ENCODE measurements around the gene SNRPF.
"Not testable (repeated sequence)": the region's sequence is repeated elsewhere in the genome, so short reads cannot be mapped to it uniquely, and the experiment has no call there.

SNRPF gene

GRCh38 chr12:95858451-95859343, at the start of gene SNRPF:
SNRPF (plus strand) TSS chr12:95858952; CDS start chr12:95859074, 122 bp downstream.
- DNase-seq (ENCODE audit: low read depth in 2 of 2), result peak; percentile 75 to 89

DNA sequence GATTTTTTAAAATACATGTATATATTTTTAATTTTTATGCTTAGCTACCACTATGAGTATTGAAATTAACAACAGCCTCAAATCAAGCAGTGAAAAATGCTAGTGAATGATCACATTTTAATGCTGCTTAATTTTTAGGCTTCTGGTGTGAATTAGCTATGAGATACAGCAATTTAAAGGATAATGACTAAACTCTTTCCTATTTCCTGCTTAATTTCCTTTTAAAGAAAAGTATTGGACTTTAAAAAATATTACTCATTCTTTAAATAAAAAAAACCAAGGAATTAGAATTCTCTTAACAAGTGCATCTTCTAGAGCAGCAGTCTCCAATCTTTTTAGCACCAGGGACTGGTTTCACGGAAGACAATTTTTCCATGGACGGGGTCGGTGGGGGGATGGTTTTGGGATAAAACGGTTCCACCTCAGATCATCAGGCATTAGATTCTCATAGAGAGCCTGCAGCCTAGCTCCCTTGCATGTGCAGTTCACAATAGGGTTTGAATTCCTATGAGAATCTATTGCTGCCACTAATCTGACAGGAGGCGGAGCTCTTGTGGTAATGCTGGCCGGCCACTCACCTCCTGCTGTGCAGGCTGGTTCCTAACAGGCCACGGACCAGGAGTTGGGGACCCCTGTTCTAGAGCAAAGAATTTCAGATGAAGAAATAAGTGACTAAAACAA, 49.6 kb upstream of the SNRPF start:
- DNase-seq (ENCODE audit: low read depth in 2 of 2), result no peak

- DNase-seq (ENCODE audit: low read depth in 2 of 2), result no peak
These were observed 48.3 kb upstream of the SNRPF start for GRCh38 chr12:95810411-95810810.

GRCh38 chr12:95812155-95812554, 46.6 kb upstream of the SNRPF start:
- DNase-seq (ENCODE audit: low read depth in 2 of 2), result not testable (repeated sequence)

GRCh38 chr12:95815632-95816212, 43.0 kb upstream of the SNRPF start:
- DNase-seq (ENCODE audit: low read depth in 2 of 2), result no peak

GRCh38 chr12:95820096-95820703, 38.6 kb upstream of the SNRPF start:
- no peak for DNase-seq (ENCODE audit: low read depth in 2 of 2)

DNA sequence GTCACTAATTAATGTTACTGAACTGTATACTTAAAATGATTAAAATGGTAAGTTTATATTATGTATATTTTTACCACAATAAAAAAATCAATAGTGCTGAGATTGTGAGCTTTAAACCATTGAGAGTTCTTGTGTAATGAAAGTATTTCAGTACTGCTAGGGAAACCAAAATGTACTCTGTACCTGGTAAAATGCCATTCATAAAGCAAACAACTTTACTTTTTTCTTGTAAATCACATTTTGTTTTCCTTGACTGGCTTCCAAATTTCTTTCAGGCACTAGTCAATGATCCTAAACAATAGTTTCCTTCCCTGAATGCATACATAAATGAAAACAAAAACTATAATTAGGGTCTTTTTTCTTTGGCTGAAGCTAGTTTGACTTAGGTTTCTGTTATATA, 29.4 kb upstream of the SNRPF start:
- no peak for DNase-seq (ENCODE audit: low read depth in 2 of 2)

- no peak for DNase-seq (ENCODE audit: low read depth in 2 of 2)
These were observed 28.2 kb upstream of the SNRPF start for GRCh38 chr12:95830335-95831089.

DNA sequence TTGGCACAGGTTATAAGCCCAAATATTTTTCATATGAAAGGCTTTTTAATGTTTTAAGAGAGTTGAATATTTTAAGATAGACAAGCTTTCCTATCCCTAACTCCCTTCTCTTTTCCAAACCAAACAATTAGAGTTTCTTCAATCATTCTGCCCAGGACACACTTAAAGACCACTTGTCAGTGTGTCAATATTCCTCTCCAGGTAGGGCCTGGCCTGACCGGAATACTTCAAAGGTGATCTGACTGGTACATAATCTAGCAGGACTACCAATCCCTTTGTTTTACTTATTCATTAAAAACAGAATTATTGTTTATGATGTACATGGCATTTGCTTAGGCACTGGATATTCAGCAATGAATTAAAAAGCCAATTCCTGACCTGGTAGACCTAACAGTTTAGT, 24.2 kb upstream of the SNRPF start:
- no peak for DNase-seq (ENCODE audit: low read depth in 2 of 2)

GRCh38 chr12:95836185-95836609, 22.6 kb upstream of the SNRPF start:
- no peak for DNase-seq (ENCODE audit: low read depth in 2 of 2)

DNA sequence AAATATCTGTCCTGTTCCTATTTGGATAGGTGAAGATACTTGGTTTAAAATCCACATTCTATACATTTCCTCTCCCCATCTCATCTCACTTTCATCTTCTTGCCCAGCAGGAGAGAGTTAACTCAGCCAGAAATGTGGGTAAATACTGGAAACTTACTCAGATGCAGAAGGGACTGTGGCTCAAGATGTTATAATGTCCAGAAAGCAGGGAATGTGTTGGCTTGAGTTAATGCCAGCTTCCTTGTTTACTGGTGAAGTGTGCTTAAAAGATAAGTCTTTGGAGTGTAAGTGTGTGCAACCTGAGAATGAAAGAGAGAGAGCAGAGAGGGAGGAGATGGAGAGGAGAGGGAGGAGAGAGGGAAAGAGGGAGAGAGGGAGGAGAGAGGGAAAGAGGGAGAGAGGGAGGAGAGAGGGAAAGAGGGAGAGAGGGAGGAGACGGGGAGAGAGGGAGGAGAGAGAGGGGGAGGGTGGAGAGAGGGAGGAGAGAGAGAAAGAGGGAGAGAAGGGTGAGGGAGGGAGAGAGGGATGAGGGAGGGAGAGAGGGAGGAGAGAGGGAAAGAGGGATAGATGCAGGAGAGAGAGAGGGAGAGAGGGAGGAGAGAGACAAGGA, 22.0 kb upstream of the SNRPF start:
- no peak for DNase-seq (ENCODE audit: low read depth in 2 of 2)

GRCh38 chr12:95837240-95838038, 21.3 kb upstream of the SNRPF start:
- no peak for DNase-seq (ENCODE audit: low read depth in 2 of 2)

DNA sequence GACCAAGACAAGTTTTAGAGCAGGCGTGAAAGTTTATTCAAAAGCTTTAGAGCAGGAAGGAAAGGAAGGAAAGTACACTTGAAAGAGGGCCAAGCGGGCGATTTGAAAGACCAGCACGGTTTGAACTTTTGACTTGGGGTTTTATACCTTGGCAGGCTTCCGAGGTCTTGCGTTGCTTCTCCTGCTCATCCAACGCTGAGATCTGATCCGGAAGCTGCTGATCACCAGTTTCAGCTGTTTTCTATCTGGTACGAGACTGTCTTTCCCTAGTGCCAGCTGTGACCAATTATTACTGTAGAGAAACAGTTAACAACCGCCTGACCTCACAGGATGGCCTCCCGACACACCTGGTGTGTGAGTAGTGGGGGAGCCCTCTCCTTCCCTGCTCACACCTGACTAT, 20.6 kb upstream of the SNRPF start:
- DNase-seq (ENCODE audit: low read depth in 2 of 2), result no peak

DNA sequence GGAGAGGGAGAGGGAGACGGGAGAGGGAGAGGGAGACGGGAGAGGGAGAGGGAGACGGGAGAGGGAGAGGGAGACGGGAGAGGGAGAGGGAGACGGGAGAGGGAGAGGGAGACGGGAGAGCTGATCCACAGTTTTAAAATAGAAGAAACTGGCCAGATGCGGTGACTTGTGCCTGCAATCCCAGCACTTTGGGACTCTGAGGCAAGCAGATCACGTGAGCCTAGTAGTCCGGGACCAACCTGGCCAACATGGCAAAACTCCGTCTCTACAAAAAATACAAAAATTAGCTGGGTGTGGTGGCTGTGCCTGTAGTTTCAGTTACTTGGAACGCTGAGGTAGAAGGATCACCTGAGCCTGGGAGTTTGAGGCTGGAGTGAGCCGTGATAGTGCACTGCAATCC, 16.3 kb upstream of the SNRPF start:
- not testable (repeated sequence) for DNase-seq (ENCODE audit: low read depth in 2 of 2)

GRCh38 chr12:95848575-95849388, 10.0 kb upstream of the SNRPF start:
- DNase-seq (ENCODE audit: low read depth in 2 of 2), result no peak

DNA sequence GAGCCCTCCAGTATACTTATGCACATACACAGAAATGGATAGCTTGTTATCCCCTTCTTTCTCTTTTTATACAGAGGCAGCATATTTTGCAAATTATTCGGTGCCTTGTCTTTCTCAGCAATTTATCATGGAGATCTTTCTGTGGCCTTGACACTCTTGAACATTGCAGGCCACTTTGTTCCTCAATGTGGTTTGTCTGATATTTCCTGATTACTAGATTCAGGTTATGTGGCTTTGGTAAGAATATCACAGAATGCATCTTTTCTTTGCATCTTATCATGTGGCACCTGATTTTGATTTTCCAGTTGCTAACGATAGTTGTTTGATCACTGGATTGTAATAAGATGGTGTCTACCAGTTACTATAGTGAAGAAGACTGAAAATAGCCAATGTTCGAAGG, 7.1 kb upstream of the SNRPF start:
- DNase-seq (ENCODE audit: low read depth in 2 of 2), result no peak

DNA sequence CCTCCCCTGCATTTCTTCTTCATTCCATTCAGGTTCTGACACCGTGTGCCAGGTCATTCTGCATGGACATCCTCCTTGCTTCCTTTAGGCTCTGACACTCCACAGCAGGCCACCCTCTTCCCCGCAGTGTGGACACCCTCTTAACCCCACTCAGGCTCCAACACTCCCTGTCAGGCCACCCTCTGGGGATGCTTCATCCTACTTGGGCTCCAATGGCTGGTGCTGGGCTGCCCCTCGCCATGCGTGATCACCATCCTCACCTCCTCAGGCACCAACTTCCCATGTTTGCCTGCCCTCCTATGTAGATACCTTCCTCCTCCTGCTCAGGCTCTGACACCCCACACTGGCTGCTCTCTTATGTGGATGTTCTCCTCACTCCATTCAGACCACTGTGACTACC, 6.6 kb upstream of the SNRPF start:
- no peak for DNase-seq (ENCODE audit: low read depth in 2 of 2)

GRCh38 chr12:95857156-95857555, 1.6 kb upstream of the SNRPF start:
- no peak for DNase-seq (ENCODE audit: low read depth in 2 of 2)

GRCh38 chr12:95857799-95858198, 953 bp upstream of the SNRPF start:
- DNase-seq (ENCODE audit: low read depth in 2 of 2), result no peak
